Activated T-cell treated with anti-CD3 and anti-CD28 coated beads, Interleukin-2, amount 50 U/mL, for 24 hours (primary cell): ENCODE results near the gene RRM2.
"Not testable (repeated sequence)": the region's sequence is repeated elsewhere in the genome, so short reads cannot be mapped to it uniquely, and the experiment has no call there.

Source experiments
- DNase-seq: peaks from one replicate; pipeline ENCODE4 v3.0.0-alpha.2; 2020
- H3K27ac Mint-ChIP-seq: 2 replicates; pipeline ENCODE4 v1.8.0; 2020; ENCODE audit warnings: mild to moderate bottlenecking, mixed read lengths
- H3K27me3 Mint-ChIP-seq: 2 replicates; pipeline ENCODE4 v1.8.0; 2020; ENCODE audit warnings: mixed read lengths
- H3K36me3 Mint-ChIP-seq: 2 replicates; pipeline ENCODE4 v1.8.0; 2020; ENCODE audit warnings: low read depth, mixed read lengths
- H3K4me1 Mint-ChIP-seq: 2 replicates; pipeline ENCODE4 v1.8.0; 2020; ENCODE audit warnings: low read depth, mixed read lengths
- H3K4me3 Mint-ChIP-seq: 2 replicates; pipeline ENCODE4 v1.8.0; 2020; ENCODE audit warnings: mild to moderate bottlenecking, moderate library complexity, mixed read lengths
- H3K9me3 Mint-ChIP-seq: 2 replicates; pipeline ENCODE4 v1.8.0; 2020; ENCODE audit warnings: mixed read lengths

The RRM2 gene

GRCh38 chr2:10104906-10105305 lies 17.6 kb upstream of the RRM2 start:
- H3K4me1 Mint-ChIP-seq, DNase-seq, H3K27me3 Mint-ChIP-seq, H3K36me3 Mint-ChIP-seq, H3K9me3 Mint-ChIP-seq, H3K27ac Mint-ChIP-seq, H3K4me3 Mint-ChIP-seq: not testable (repeated sequence)

GRCh38 chr2:10109311-10109710 lies 13.2 kb upstream of the RRM2 start:
- no peaks in the 10 kb centered on the region for H3K4me1 Mint-ChIP-seq
- no peaks in the 10 kb centered on the region for H3K27me3 Mint-ChIP-seq
- no peak for DNase-seq
- no peaks in the 10 kb centered on the region for H3K36me3 Mint-ChIP-seq
- no peak overlapping the region for H3K4me3 Mint-ChIP-seq
- no peak overlapping the region for H3K27ac Mint-ChIP-seq
- peaks cover 7% of the 10 kb centered on the region for H3K9me3 Mint-ChIP-seq

DNA sequence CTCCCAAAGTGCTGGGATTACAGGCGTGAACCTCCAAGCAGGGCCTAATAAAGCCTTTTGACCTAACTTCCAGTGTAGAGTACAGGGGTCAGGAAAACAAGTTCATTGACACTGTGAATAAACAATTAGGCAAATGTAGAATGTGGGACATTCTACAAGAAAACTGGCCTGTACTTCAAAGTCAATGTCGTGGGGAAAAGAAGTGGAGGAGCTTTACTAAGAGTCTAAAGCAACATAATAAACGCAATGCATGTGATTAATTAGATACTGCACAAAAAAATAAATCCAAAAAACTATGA lies 3.6 kb upstream of the RRM2 start:
- Mint-ChIP-seq H3K4me3 (no peak overlapping the region), H3K9me3 (no peaks in the 10 kb centered on the region), H3K27ac (no peak overlapping the region), H3K36me3 (peaks cover 30% of the 10 kb centered on the region), H3K4me1 (peaks cover 21% of the 10 kb centered on the region), H3K27me3 (no peaks in the 10 kb centered on the region)
- DNase-seq: no peak

DNA sequence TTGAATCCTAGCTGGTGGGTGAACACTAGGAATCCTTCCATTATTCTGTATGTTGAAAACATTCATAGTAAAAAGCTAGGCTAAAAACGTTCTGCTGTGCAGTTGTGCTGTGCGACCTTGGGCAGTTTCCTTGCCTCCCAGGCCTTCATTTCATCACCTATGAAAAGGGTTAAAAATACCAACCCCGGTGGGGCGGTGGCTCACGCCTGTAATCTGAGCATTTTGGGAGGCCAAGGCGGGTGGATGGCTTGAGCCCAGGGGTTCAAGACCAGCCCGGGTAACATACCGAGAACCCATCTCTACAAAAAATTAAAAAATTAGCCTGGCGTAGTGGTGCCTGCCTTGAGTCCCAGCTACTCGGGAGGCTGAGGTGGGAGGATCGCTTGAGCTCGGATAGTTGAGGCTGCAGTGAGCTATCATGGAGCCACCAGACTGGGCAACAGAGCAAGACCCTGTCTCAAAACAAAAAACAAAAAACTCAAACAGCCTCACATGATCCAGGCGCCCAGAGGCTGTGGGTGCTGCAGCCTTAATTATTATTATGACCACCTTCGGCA lies 2.9 kb upstream of the RRM2 start:
- Mint-ChIP-seq H3K4me1 (peaks cover 24% of the 10 kb centered on the region), H3K27me3 (no peaks in the 10 kb centered on the region), H3K36me3 (peaks cover 37% of the 10 kb centered on the region), H3K9me3 (no peaks in the 10 kb centered on the region), H3K27ac (peak overlapping the region; percentile 97), H3K4me3 (peak overlapping the region; percentile 90)
- no peak for DNase-seq

- H3K36me3 Mint-ChIP-seq: peaks cover 44% of the 10 kb centered on the region
- H3K4me3 Mint-ChIP-seq: peak overlapping the region; percentile 90
- H3K27me3 Mint-ChIP-seq: no peaks in the 10 kb centered on the region
- peak; percentile 94 for DNase-seq
- no peaks in the 10 kb centered on the region for H3K9me3 Mint-ChIP-seq
- peak overlapping the region; percentile 97 for H3K27ac Mint-ChIP-seq
- H3K4me1 Mint-ChIP-seq: peaks cover 30% of the 10 kb centered on the region
Observed at GRCh38 chr2:10120158-10120876, 2.2 kb upstream of the RRM2 start.

- no peak for DNase-seq
- Mint-ChIP-seq H3K4me3 (peak overlapping the region; percentile 90), H3K9me3 (no peaks in the 10 kb centered on the region), H3K4me1 (peaks cover 34% of the 10 kb centered on the region), H3K36me3 (peaks cover 51% of the 10 kb centered on the region), H3K27me3 (no peaks in the 10 kb centered on the region), H3K27ac (peak overlapping the region; percentile 97)
Observed at GRCh38 chr2:10120877-10121574, 1.5 kb upstream of the RRM2 start.

DNA sequence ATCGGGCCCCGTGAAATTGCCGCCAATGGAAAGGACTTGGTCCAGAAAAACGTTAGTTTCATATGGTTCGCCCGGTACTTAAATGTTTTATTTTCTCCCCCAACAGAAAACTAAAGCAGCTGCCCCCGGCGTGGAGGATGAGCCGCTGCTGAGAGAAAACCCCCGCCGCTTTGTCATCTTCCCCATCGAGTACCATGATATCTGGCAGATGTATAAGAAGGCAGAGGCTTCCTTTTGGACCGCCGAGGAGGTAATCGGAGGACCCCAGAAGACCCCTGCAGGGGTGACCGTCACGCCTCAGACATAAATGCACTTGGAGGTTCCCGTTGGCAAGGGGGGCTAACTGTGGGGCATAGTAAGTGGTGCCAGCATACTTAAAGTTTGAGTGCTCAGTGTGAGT lies 742 bp downstream of the RRM2 start:
- no peak for DNase-seq
- Mint-ChIP-seq H3K36me3 (peaks cover 73% of the 10 kb centered on the region), H3K4me3 (peak overlapping the region; percentile 93), H3K27ac (peak overlapping the region; percentile 94), H3K4me1 (peaks cover 47% of the 10 kb centered on the region), H3K27me3 (no peaks in the 10 kb centered on the region), H3K9me3 (no peaks in the 10 kb centered on the region)

DNA sequence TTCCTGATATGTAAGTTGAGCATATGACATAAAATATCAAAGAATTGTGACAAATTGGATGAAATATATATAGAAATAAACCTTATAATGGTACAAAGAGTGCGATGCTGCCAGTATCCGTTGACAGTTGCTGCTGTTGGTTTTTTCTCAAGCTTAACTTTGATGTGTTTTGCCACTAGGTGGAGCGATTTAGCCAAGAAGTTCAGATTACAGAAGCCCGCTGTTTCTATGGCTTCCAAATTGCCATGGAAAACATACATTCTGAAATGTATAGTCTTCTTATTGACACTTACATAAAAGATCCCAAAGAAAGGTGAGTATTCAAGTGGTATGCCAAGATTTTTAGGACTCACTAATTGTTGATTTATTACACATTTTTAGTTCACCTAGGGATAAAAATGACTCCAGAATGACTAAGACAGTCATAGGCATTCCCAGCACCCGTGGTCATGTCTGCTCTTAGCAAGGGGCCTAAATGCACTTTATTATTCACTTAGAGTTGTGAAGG lies 2.1 kb downstream of the RRM2 start:
- Mint-ChIP-seq H3K4me1 (peaks cover 53% of the 10 kb centered on the region), H3K36me3 (peaks cover 86% of the 10 kb centered on the region), H3K9me3 (no peaks in the 10 kb centered on the region), H3K27ac (peak overlapping the region; percentile 94), H3K27me3 (no peaks in the 10 kb centered on the region), H3K4me3 (peak overlapping the region; percentile 93)
- DNase-seq: no peak

GRCh38 chr2:10125842-10126631 lies 3.5 kb downstream of the RRM2 start:
- Mint-ChIP-seq H3K27ac (peak overlapping the region; percentile 94), H3K27me3 (no peaks in the 10 kb centered on the region), H3K36me3 (peaks cover 94% of the 10 kb centered on the region), H3K4me1 (peaks cover 53% of the 10 kb centered on the region), H3K9me3 (no peaks in the 10 kb centered on the region), H3K4me3 (peak overlapping the region; percentile 93)
- no peak for DNase-seq

GRCh38 chr2:10126632-10127026 lies 4.1 kb downstream of the RRM2 start:
- Mint-ChIP-seq H3K27me3 (no peaks in the 10 kb centered on the region), H3K4me1 (peaks cover 50% of the 10 kb centered on the region), H3K9me3 (no peaks in the 10 kb centered on the region), H3K4me3 (peak overlapping the region; percentile 93), H3K27ac (peak overlapping the region; percentile 94), H3K36me3 (peaks cover 94% of the 10 kb centered on the region)
- DNase-seq: no peak

GRCh38 chr2:10128420-10128819 lies 5.9 kb downstream of the RRM2 start:
- H3K36me3 Mint-ChIP-seq: peaks cover 100% of the 10 kb centered on the region
- H3K4me3 Mint-ChIP-seq: peak overlapping the region; percentile 30
- DNase-seq: no peak
- peak overlapping the region; percentile 72 for H3K27ac Mint-ChIP-seq
- no peaks in the 10 kb centered on the region for H3K9me3 Mint-ChIP-seq
- no peaks in the 10 kb centered on the region for H3K27me3 Mint-ChIP-seq
- H3K4me1 Mint-ChIP-seq: peaks cover 53% of the 10 kb centered on the region

DNA sequence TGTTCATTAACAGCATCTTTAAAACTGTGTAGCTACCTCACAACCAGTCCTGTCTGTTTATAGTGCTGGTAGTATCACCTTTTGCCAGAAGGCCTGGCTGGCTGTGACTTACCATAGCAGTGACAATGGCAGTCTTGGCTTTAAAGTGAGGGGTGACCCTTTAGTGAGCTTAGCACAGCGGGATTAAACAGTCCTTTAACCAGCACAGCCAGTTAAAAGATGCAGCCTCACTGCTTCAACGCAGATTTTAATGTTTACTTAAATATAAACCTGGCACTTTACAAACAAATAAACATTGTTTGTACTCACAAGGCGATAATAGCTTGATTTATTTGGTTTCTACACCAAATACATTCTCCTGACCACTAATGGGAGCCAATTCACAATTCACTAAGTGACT lies 7.0 kb downstream of the RRM2 start:
- Mint-ChIP-seq H3K36me3 (peaks cover 99% of the 10 kb centered on the region), H3K27ac (no peak overlapping the region), H3K4me3 (no peak overlapping the region), H3K9me3 (no peaks in the 10 kb centered on the region), H3K27me3 (no peaks in the 10 kb centered on the region), H3K4me1 (peaks cover 49% of the 10 kb centered on the region)
- no peak for DNase-seq

DNA sequence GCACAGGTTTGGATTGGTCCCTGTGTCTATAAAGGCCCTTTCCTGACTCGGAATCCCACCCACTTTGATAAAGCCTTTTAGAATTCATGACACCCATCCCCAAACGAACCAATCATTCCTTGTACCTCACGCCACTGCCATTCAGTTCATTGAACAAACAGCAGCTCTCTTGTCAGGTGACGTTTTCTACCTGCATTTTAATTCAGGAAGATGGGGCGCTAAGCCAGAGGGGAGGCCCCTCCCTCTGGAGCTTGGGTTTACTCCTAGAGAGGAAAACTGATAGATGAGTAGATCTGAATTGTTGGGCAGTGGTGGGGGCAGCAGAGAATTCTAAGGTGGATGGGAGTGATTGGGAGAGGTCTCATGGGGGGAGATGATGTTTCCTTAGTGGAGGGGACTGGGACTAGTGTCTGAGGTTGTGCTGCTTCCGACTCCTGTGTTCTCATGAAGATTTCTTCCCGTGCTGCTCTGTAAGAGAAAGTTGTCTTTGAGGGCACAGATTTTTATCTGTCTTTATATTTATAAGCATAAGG lies 9.6 kb downstream of the RRM2 start:
- H3K4me1 Mint-ChIP-seq: peaks cover 26% of the 10 kb centered on the region

GRCh38 chr2:10132596-10132995 lies 10.1 kb downstream of the RRM2 start:
- Mint-ChIP-seq H3K4me1 (peaks cover 23% of the 10 kb centered on the region), H3K4me3 (no peak overlapping the region), H3K27ac (peak overlapping the region; percentile 28), H3K27me3 (no peaks in the 10 kb centered on the region), H3K36me3 (peaks cover 90% of the 10 kb centered on the region), H3K9me3 (no peaks in the 10 kb centered on the region)
- no peak for DNase-seq

More for the DNA sequence above, 9.6 kb downstream of the RRM2 start:
- H3K4me3 Mint-ChIP-seq: no peak overlapping the region
- peaks cover 93% of the 10 kb centered on the region for H3K36me3 Mint-ChIP-seq
- DNase-seq: no peak
- H3K27me3 Mint-ChIP-seq: no peaks in the 10 kb centered on the region
- H3K27ac Mint-ChIP-seq: peak overlapping the region; percentile 28
- no peaks in the 10 kb centered on the region for H3K9me3 Mint-ChIP-seq
